H1 (cell line): ENCODE results near the gene PPP4R1. TPM values are rescaled to one million over a fixed set of nuclear protein-coding genes. Genes with fewer than 3 reads are reported as not detected.

Source experiments
- CEBPB ChIP-seq: IDR thresholded peaks from 2 replicates; pipeline ENCODE4 v1.6.1; 2012; ENCODE audit warnings: low read depth, low read length
- polyA plus RNA-seq, 7 experiments: library from polyadenylated mRNA; depleted of rRNA in 3 of 7; stranded (reverse) in 5 of 7; unstranded in 2 of 7; fragments of >200 nt in 5 of 7; fragments of 200-250 nt in 2 of 7; gene quantifications; 1 replicate in 5 of 7; 2 replicates in 1 of 7; 4 replicates in 1 of 7; pipeline versions ENCODE4 v1.2.1 to v1.2.3, GENCODE V29; 2011 to 2013; ENCODE audit warnings: missing spikeins in 2 of 7, mixed read lengths in 2 of 7
- total RNA-seq: library from RNA; stranded (reverse); fragmentation: NEBNext Ultra II Directional; extraction: Animal tissue kit (Norgen Biotek cat#: 25700); gene quantifications from 2 replicates; pipeline ENCODE4 v1.2.1, GENCODE V29; 2021

PPP4R1 gene
- total and polyA plus RNA-seq, 2 of the 8 experiments (the other 6 are each of a cell fraction or from before 2014, with no cell fraction given): 67.4 to 96.1 TPM

DNA sequence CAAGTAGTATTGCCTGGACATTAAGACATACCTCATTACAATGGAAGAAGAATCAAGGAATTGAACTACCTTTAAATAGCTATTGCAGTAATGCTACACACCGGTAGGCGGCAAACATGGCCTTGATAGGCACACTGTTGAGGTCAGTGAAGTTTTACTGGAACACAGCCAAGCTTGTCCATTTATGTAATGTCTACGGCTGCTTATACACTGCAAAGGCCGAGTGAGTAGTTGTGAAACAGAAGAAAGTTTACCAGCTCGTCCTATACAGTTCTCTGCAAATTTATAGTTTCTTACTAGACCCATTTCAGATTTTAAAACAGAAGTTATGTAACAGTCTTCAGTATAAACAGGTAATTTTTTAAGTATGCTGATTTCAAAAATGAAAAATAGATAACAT, 38.8 kb downstream of the PPP4R1 start (continued):
- no peak for TF ChIP-seq CEBPB
